SK-N-SH (cell line): Measurements from ENCODE around the gene FRMD7. TPM values are rescaled to one million over a fixed set of nuclear protein-coding genes. Genes with fewer than 3 reads are reported as not detected.

Experiments used
- CTCF ChIA-PET: fragments of 300-600, 350-600 bp; formaldehyde crosslinking; extraction: SDS; loops from one replicate; lab custom pipeline; 2021; lab: Yijun Ruan, JAX
- POLR2A ChIA-PET: fragments of 350-600 bp; sonication (Branson Sonifier 250); formaldehyde crosslinking; extraction: SDS; loops from one replicate; lab custom pipeline; 2020; ENCODE audit warnings: antibody characterized with exemption, inconsistent platforms; lab: Yijun Ruan, JAX
- DNase-seq: peaks from one replicate; pipeline ENCODE4 v3.0.0; 2012
- H2AFZ ChIP-seq: fragments of 200-600 bp; sonication (generic); 2 replicates; pipeline ENCODE4 v1.8.1; 2016; ENCODE audit warnings: antibody characterized with exemption, mild to moderate bottlenecking, low read depth
- H3F3A ChIP-seq: fragments of 200-600 bp; sonication (generic); replicated peaks from 2 replicates; pipeline ENCODE3; 2016; ENCODE audit warnings: antibody characterized with exemption, mild to moderate bottlenecking; ENCODE audit not compliant: insufficient read depth
- H3K27ac ChIP-seq, 2 experiments: fragments of 200-500 bp in 1 of 2; fragments of 200-600 bp in 1 of 2; sonication (Bioruptor generic) in 1 of 2; sonication (generic), shearing (Covaris generic) in 1 of 2; 2 replicates each; pipeline versions ENCODE4 v1.5.1 to v1.6.1; 2014 to 2016; ENCODE audit warnings: low read depth in 2 of 2, inconsistent platforms in 1 of 2, low read length in 1 of 2, mild to moderate bottlenecking in 1 of 2, mixed read lengths in 1 of 2
- H3K27me3 ChIP-seq: fragments of 200-600 bp; sonication (generic), shearing (Covaris generic); 2 replicates; pipeline ENCODE4 v1.6.1; 2016; ENCODE audit warnings: mixed run types; ENCODE audit not compliant: insufficient read depth
- H3K36me3 ChIP-seq, 2 experiments: fragments of 200-500 bp in 1 of 2; fragments of 200-600 bp in 1 of 2; sonication (Bioruptor generic) in 1 of 2; sonication (generic) in 1 of 2; replicated peaks in 1 of 2; 2 replicates each; pipeline versions ENCODE3 to v1.5.1; 2014 to 2016; ENCODE audit warnings: low read length in 1 of 2, mild to moderate bottlenecking in 1 of 2; ENCODE audit not compliant: insufficient read depth in 2 of 2, control insufficient read depth in 1 of 2
- H3K4me1 ChIP-seq, 2 experiments: fragments of 200-500 bp in 1 of 2; fragments of 200-600 bp in 1 of 2; sonication (Bioruptor generic) in 1 of 2; sonication (generic), shearing (Covaris generic) in 1 of 2; 2 replicates each; pipeline versions ENCODE4 v1.5.1 to v1.6.1; 2014 to 2016; ENCODE audit warnings: low read depth in 1 of 2, low read length in 1 of 2, mixed run types in 1 of 2; ENCODE audit not compliant: insufficient read depth in 2 of 2, control insufficient read depth in 1 of 2
- H3K4me2 ChIP-seq: fragments of 200-600 bp; sonication (generic), shearing (Covaris generic); 2 replicates; pipeline ENCODE4 v1.6.1; 2017; ENCODE audit warnings: mixed run types
- H3K4me3 ChIP-seq, 2 experiments: fragments of 200-500 bp in 1 of 2; fragments of 200-600 bp in 1 of 2; sonication (Bioruptor generic) in 1 of 2; sonication (generic), shearing (Covaris generic) in 1 of 2; 2 replicates each; pipeline versions ENCODE4 v1.5.1 to v1.8.1; 2014 to 2016; ENCODE audit warnings: low read depth in 2 of 2, inconsistent platforms in 1 of 2, low read length in 1 of 2, mild to moderate bottlenecking in 1 of 2, mixed read lengths in 1 of 2, moderate library complexity in 1 of 2
- H3K79me2 ChIP-seq: fragments of 200-600 bp; sonication (generic); 2 replicates; pipeline ENCODE4 v1.8.1; 2017; ENCODE audit warnings: mild to moderate bottlenecking; ENCODE audit not compliant: insufficient read depth
- H3K9ac ChIP-seq: fragments of 200-600 bp; sonication (generic); 2 replicates; pipeline ENCODE4 v1.6.1; 2017; ENCODE audit warnings: mixed run types
- H3K9me2 ChIP-seq: fragments of 200-600 bp; sonication (generic); 2 replicates; pipeline ENCODE4 v1.6.1; 2017; ENCODE audit warnings: mixed run types
- H3K9me3 ChIP-seq: fragments of 200-600 bp; sonication (generic); 2 replicates; pipeline ENCODE4 v1.6.1; 2017; ENCODE audit warnings: mixed run types, mild to moderate bottlenecking, moderate library complexity
- H4K20me1 ChIP-seq: fragments of 200-600 bp; sonication (generic); 2 replicates; pipeline ENCODE4 v1.6.1; 2017; ENCODE audit warnings: mild to moderate bottlenecking, mixed run types; ENCODE audit not compliant: insufficient read depth
- CTCF ChIP-seq: fragments of 200-600 bp; sonication (generic); IDR thresholded peaks from 2 replicates; pipeline ENCODE4 v1.6.1; 2017; ENCODE audit warnings: antibody characterized with exemption, mild to moderate bottlenecking, moderate library complexity
- ELF1 ChIP-seq: IDR thresholded peaks from 2 replicates; pipeline ENCODE4 v1.4.0; 2012
- EP300 ChIP-seq, 2 experiments: IDR thresholded peaks; 2 replicates each; pipeline versions ENCODE4 v1.4.0 to v1.6.1; 2012; ENCODE audit warnings: borderline replicate concordance in 1 of 2, low read depth in 1 of 2, low read length in 1 of 2
- FOSL2 ChIP-seq: IDR thresholded peaks from 2 replicates; pipeline ENCODE4 v1.4.0; 2012; ENCODE audit warnings: low read depth, mild to moderate bottlenecking, moderate library complexity, borderline replicate concordance
- FOXJ3 ChIP-seq: sonication (generic); formaldehyde crosslinking; IDR thresholded peaks from 2 replicates; pipeline ENCODE4 v1.5.1; 2020; ENCODE audit warnings: mild to moderate bottlenecking, missing genetic modification reagents
- MEF2A ChIP-seq: IDR thresholded peaks from 2 replicates; pipeline ENCODE4 v1.4.0; 2012; ENCODE audit warnings: low read depth, borderline replicate concordance
- YY1 ChIP-seq: IDR thresholded peaks from 2 replicates; pipeline ENCODE4 v1.4.0; 2012; ENCODE audit warnings: low read depth, mild to moderate bottlenecking
- WGBS: methylation state at CpG from one replicate; pipeline ENCODE4 v1.1.6; 2017; ENCODE audit warnings: low lambda C conversion rate; 5-methylcytosine and 5-hydroxymethylcytosine counted together
- polyA plus RNA-seq, 3 experiments: library from polyadenylated mRNA; depleted of rRNA; stranded (reverse); fragments of >200 nt; gene quantifications; 2 replicates each; pipeline ENCODE4 v1.2.3, GENCODE V29; 2012
- TF ChIP-seq, protein P1 (sequence below): fragments of 150-350 bp; IDR thresholded peaks from 2 replicates; pipeline ENCODE4 v1.6.1; 2017; ENCODE audit warnings: antibody characterized with exemption, low read length, low read depth, borderline replicate concordance
- TF ChIP-seq, protein P2 (sequence below): IDR thresholded peaks from 2 replicates; pipeline ENCODE4 v1.6.1; 2012; ENCODE audit warnings: mild to moderate bottlenecking, low read depth, low read length, moderate library complexity

The FRMD7 gene
- not detected in 2 replicates for polyA plus RNA-seq (2012; rRNA removed)
- not detected in 2 replicates for polyA plus RNA-seq (2012; cell fraction: cytosol; rRNA removed)
- not detected in 2 replicates for polyA plus RNA-seq (2012; cell fraction: nucleus; rRNA removed)

GRCh38 chrX:132127743-132128142 is at the start of gene FRMD7:
FRMD7 (minus strand) TSS chrX:132128020; CDS start chrX:132127844, 176 bp downstream.
- H2AFZ ChIP-seq = peak within 1 kb of the TSS; percentile 46; the same call in 1 of the 2 replicates
- no peak within 1 kb of the TSS for H3K4me3 ChIP-seq
- no peaks in the 10 kb centered on the region for H3K9me2 ChIP-seq
- no peaks in the 10 kb centered on the region for H3K9me3 ChIP-seq
- peaks cover 0 to 2% of the 10 kb centered on the region in 2 experiments; a peak in 1 of 4 replicates for H3K4me1 ChIP-seq
- no peak within 1 kb of the TSS for H3K27ac ChIP-seq
- no peak within 1 kb of the TSS for H3K9ac ChIP-seq
- H3K36me3 ChIP-seq = no peaks in the 10 kb centered on the region
- no peaks in the 10 kb centered on the region for H4K20me1 ChIP-seq
- no peak for TF ChIP-seq ELF1
- TF ChIP-seq, protein P1, sequence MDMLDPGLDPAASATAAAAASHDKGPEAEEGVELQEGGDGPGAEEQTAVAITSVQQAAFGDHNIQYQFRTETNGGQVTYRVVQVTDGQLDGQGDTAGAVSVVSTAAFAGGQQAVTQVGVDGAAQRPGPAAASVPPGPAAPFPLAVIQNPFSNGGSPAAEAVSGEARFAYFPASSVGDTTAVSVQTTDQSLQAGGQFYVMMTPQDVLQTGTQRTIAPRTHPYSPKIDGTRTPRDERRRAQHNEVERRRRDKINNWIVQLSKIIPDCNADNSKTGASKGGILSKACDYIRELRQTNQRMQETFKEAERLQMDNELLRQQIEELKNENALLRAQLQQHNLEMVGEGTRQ = no peak
- no peak for TF ChIP-seq MEF2A
- TF ChIP-seq FOSL2 = no peak
- no peak for TF ChIP-seq YY1
- TF ChIP-seq CTCF = no peak
- TF ChIP-seq EP300 (IDR thresholded peaks at IDR 0.05; ENCODE audit: borderline replicate concordance in 1 of 2, low read depth in 1 of 2, low read length in 1 of 2) = no peak
- TF ChIP-seq FOXJ3 (CRISPR knock-in tag) = no peak
- H3K27me3 ChIP-seq = peaks cover 11% of the 10 kb centered on the region; the same call in 1 of the 2 replicates
- 0 out of 2 replicates have a peak within 1 kb of the TSS, but pooled peaks have one; percentile 19 for H3K4me2 ChIP-seq
- no peaks in the 10 kb centered on the region for H3K79me2 ChIP-seq
- no peaks in the 10 kb centered on the region for H3F3A ChIP-seq
- peak; percentile 10 for DNase-seq
- ChIA-PET POLR2A (no interaction called here), CTCF (interaction anchor here (1.0 kb wide), 1 partner anchor 91 kb away, joined by 3 read pairs; the partner anchor contains the start of gene RAP2C)
- WGBS = 2% methylated on average over 4 of the region's 5 CpGs

DNA sequence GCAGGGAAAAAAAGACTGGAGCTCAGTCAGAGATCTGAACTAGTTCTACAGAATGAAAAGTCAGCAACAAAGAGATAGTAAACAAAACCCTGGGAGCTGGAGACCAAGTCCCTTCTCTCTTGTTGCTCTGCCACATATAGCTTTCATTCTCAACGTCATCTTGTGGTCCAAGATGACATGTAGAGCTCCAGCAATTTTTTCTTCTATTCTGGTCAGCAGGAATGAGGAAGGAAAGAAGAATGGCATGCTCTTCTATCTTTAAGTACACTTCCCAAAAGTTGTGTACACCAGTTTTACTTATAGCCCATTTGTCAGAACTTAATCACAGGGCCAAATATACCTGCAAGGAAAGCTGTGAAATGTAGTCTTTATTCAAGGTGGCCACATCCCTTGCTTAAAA is 45.8 kb upstream of the FRMD7 start:
- Histone ChIP-seq H3K9ac (no peak overlapping the region), H3K4me3 (no peak overlapping the region), H3K36me3 (no peaks in the 10 kb centered on the region), H3F3A (no peaks in the 10 kb centered on the region), H3K9me2 (no peaks in the 10 kb centered on the region), H3K4me1 (peaks cover 0 to 3% of the 10 kb centered on the region in 2 experiments; a peak in 1 of 4 replicates), H3K27me3 (no peaks in the 10 kb centered on the region; the same call in 1 of the 2 replicates)
- CTCF ChIA-PET = interaction anchor here (1.3 kb wide), 1 partner anchor 81 kb away, joined by 4 read pairs; no protein-coding TSS in a partner anchor
- WGBS = 17% methylated on average over 1 of the region's 1 CpG
- POLR2A ChIA-PET = no interaction called here
- TF ChIP-seq, protein P2, sequence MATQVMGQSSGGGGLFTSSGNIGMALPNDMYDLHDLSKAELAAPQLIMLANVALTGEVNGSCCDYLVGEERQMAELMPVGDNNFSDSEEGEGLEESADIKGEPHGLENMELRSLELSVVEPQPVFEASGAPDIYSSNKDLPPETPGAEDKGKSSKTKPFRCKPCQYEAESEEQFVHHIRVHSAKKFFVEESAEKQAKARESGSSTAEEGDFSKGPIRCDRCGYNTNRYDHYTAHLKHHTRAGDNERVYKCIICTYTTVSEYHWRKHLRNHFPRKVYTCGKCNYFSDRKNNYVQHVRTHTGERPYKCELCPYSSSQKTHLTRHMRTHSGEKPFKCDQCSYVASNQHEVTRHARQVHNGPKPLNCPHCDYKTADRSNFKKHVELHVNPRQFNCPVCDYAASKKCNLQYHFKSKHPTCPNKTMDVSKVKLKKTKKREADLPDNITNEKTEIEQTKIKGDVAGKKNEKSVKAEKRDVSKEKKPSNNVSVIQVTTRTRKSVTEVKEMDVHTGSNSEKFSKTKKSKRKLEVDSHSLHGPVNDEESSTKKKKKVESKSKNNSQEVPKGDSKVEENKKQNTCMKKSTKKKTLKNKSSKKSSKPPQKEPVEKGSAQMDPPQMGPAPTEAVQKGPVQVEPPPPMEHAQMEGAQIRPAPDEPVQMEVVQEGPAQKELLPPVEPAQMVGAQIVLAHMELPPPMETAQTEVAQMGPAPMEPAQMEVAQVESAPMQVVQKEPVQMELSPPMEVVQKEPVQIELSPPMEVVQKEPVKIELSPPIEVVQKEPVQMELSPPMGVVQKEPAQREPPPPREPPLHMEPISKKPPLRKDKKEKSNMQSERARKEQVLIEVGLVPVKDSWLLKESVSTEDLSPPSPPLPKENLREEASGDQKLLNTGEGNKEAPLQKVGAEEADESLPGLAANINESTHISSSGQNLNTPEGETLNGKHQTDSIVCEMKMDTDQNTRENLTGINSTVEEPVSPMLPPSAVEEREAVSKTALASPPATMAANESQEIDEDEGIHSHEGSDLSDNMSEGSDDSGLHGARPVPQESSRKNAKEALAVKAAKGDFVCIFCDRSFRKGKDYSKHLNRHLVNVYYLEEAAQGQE = no peak
- TF ChIP-seq FOSL2 (no peak), CTCF (no peak)
- TF ChIP-seq, all 33 proteins: peak for 0
- H3K9me3 ChIP-seq = no peaks in the 10 kb centered on the region
- no peak overlapping the region for H2AFZ ChIP-seq
- no peak overlapping the region for H3K4me2 ChIP-seq
- no peaks in the 10 kb centered on the region for H4K20me1 ChIP-seq
- no peaks in the 10 kb centered on the region for H3K79me2 ChIP-seq
- DNase-seq = no peak
- H3K27ac ChIP-seq = no peak overlapping the region
